IPS DF 4.7 (cell line): ENCODE results near the gene CRELD1.
"Not testable (repeated sequence)": the region's sequence is repeated elsewhere in the genome, so short reads cannot be mapped to it uniquely, and the experiment has no call there.

Source experiments
- DNase-seq: peaks from one replicate; pipeline ENCODE4 v3.0.0-alpha.2; 2013; ENCODE audit warnings: low spot score; ENCODE audit errors: extremely low read depth

The CRELD1 gene, protein sequence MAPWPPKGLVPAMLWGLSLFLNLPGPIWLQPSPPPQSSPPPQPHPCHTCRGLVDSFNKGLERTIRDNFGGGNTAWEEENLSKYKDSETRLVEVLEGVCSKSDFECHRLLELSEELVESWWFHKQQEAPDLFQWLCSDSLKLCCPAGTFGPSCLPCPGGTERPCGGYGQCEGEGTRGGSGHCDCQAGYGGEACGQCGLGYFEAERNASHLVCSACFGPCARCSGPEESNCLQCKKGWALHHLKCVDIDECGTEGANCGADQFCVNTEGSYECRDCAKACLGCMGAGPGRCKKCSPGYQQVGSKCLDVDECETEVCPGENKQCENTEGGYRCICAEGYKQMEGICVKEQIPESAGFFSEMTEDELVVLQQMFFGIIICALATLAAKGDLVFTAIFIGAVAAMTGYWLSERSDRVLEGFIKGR

DNA sequence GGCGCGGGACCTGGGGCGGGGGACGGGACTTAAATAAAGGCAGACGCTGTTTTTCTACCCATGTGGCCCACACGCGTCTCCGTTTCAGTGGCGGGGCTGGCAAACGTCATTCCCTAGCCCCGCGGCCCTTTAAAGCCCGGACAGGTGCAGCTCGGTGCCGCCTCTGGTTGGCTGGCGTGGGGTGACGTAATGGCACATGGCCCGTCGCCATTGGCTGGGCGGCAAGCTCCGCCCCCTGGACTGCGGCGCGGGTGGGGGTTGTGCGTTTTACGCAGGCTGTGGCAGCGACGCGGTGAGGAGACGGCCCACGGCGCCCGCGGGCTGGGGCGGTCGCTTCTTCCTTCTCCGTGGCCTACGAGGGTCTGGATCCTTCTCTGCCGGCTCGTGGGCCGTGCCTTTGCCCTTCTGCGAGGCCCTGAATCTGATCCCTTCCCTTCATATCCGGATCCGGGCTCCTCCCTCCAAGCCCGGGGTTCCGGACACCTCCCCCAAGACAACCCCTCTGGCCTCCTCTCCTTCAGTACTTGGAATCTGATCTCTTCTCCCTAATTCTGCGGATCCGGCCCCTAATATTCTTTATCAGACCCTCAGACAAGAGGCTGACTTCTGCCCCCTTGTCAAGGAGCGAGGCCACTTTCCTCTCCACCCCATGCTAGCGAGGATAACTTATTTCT is at the start of gene CRELD1:
Gene CRELD1, plus strand, starts transcription at position 274 of the 674 bp plus-strand sequence. CDS start 605 bp downstream, outside the sequence.
- DNase-seq, result no peak

DNA sequence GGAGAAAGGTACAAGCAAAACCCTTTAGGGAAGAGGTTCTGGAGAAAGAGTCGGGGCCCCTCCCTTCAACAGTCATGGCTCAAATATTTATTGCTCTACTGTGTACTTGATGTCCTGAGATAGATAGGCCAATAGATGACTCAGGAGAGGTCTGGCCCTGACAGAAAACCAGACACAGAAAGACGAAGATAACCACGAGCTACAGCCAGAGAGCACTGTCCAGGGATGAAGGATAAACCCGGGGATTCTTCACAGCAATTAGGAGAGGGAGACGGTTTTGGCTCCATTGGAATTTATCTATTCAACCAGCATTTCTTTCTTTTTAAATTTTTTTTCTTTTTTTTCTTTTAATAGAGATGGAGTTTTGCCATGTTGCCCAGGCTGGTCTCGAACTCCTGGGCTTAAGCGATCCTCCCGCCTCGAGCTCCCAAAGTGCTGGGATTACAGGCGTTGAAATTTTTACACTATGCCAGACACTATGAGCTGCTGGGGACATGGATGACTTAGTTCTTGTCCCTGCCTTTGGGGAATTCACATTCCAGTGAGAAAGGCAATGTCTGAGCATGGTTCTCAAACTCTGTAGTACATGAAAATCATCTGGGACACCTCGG is 49.0 kb upstream of the CRELD1 start:
- no peak for DNase-seq

DNA sequence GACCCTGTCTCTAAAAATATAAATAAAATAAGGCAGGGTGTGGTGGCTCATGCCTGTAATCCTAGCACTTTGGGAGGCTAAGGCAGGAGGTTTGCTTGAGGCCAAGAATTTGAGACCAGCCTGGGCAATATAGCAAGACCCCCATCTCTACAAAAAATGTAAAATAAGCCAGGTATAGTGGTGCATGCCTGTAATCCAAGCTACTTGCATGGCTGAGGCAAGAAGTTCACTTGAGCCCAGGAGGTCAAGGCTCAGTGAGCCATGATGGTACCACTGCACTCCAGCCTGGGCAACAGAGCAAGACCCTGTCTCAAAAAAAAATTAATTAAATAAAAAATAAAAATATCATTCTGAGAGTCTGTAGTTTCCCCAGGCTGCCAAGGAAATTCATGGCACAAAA is 47.3 kb upstream of the CRELD1 start:
- DNase-seq, result no peak

DNA sequence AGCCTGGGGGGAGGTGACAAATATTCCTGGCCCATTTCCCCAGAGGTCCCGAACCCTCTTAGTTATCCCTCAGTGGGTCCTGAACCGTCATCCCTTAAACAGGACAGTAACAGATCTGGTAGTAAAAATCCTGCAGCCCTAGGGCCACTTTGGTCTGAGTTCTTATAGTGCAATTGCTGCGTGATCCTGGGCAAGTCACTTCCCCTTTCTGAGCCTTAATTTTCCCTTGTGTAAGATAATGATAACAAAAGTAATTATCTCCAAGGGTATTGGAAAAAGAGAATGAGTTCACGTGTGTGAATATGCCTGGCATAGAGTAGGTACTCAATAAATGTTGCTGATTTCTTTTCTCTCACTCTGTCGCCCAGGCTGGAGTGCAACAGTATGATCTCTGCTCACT is 46.2 kb upstream of the CRELD1 start:
- DNase-seq, result no peak

DNA sequence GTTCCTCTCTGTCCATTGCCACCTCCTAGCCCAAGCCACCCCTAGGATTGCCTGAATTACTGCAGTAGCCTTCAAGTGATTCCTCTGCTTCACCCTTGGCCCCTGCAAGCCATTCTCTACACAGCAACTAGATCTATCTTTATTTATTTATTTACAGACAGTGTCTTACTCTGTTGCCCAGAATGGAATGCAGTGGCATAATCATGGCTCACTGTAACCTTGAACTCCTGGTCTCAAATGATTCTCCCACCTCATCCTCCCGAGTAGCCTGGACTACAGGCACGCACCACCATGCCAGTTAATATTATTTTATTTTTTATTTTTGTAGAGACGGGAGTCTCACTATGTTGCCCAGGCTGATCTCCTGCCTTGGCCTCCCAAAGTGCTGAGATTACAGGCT is 45.1 kb upstream of the CRELD1 start:
- no peak for DNase-seq

DNA sequence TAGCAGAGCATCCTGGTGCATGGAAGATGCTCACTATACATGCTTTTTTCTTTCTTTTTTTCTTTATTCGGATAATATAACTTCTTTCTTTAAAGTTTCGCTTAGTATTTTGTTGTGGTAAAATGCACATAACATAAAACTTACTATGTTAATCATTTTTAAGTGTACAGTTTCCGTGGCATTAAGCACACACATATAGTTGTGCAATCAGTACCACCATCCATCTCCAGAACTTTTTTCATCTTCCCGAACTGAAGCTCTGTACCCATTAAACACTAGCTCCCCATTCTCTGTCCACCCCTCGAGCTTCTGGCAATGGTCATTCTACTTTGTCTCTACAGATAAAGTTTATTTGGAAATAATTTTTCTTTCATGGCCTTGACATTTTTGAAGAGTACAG is 44.2 kb upstream of the CRELD1 start:
- DNase-seq, result no peak

DNA sequence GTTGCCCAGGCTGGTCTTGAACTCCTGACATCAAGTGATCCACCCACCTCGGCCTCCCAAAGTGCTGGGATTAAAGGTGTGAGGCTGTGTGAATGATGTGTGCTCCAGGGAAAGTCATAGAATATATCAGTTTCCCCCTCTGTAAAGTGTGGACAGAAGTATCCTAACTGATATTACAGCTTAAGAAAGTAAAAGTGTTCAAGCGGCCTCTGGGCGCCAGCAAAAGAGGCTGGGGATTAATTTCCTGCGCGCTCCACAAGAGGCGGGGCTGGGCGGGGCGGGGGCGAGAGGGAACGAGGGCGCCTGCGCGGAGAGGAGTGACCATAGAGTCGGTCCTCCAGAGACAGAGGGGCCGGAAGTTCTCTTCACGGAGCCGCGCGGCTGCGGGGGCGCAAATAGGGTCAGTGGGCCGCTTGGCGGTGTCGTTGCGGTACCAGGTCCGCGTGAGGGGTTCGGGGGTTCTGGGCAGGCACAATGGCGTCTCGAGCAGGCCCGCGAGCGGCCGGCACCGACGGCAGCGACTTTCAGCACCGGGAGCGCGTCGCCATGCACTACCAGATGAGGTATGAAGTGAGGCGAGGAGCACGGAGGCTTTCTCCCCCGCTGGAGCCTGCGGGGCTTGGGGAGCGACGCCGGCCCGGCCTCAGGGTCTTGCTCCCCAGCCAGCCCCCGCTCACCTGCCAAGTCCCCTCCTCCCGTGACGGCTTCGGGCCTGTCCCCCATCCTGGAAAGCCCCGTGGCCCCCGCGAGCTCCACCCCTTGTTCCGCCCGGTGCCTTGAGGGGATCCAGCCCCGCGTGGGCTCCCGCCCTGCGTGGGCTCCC is 43.2 kb upstream of the CRELD1 start, which contains the start of gene JAGN1:
Gene JAGN1, plus strand, starts transcription at position 362 of the 823 bp plus-strand sequence. Its CDS starts 113 bp downstream, at position 475.
- DNase-seq, result no peak

DNA sequence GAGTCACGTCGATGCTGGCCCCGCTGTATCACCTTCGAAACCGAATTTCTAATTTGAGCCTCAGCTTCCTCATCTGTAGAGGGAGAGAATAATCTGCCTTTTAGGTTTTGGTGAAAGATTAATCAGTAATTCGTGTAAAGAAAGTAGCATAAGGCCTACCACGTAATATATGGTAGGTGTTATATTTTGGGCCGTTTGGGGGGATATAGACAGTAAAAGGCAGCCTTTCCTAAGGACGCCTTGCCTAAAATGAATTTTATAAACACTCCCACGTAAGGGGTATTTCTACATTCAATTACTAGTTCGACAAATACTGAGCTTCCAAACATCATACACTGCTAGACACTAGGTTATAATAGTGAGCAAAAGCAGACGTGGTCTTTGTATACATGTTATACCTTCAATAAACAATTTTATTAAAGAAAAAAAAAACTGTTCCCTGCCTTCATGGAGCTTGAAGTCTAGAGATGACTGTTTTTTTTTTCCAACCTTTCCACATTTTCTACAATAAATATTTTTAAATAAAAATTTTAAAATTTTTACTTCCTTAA is 42.5 kb upstream of the CRELD1 start:
- no peak for DNase-seq

DNA sequence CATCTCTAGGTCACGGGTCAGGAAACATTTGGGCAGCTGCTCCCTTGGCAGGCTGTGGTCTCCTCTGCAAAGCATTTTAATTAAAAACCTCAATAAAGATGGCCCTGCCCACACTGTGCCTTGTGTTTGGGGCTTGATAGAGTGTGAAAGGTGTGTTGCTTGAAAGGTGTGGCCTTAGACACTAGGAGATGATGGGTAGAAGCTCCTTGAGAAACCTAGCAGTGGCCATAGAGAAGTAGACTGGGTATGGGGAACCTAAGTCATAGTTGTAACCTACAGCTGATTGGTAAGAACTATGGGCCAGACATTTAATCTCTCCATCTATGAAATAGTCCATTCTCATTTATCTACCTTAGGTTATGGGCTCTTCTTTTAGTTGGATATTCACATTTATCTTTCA is 39.9 kb upstream of the CRELD1 start:
- no peak for DNase-seq

DNA sequence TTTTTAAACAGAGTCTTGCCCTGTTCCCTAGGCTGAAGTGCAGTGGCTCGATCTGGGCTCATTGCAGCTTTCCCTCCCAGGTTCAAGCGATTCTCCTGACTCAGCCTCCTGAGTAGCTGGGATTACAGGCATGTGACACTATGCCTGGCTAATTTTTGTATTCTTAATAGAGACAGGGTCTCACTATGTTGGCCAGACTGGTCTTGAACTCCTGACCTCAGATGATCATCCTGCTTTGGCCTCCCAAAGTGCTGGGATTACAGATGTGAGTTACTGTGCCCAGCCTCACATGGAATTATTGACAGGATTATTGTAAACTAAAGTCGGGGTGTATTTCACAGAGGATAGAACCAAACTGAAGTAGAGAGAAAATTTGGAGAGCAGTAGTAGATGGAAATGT is 37.9 kb upstream of the CRELD1 start:
- not testable (repeated sequence) for DNase-seq

DNA sequence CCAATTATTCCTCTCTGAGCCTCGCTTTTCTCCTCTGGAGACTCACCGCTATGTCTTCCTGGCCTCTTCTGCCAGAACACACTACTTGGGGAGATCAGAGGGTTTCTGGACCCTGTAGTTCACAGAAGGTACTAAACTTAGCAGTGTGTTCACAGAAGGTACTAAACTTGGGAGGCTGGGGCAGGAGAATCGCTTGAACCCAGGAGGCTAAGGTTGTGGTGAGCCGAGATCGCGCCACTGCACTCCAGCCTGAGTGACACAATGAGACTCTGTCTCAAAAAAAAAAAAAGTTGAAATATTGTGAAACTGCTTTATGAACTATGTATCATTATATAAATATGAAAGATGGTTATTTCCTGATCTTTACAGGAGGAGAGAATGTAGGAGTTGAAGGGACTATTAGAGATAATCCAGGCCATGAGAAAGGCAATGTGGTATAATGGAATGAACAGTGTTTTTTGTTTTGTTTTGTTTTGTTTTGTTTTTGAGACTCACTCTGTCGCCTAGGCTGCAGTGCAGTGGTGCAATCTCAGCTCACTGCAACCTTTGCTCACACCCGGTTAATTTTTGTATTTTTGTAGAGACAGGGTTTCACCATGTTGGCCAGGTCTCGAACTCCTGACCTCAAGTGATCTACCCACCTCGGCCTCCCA is 36.8 kb upstream of the CRELD1 start:
- not testable (repeated sequence) for DNase-seq

DNA sequence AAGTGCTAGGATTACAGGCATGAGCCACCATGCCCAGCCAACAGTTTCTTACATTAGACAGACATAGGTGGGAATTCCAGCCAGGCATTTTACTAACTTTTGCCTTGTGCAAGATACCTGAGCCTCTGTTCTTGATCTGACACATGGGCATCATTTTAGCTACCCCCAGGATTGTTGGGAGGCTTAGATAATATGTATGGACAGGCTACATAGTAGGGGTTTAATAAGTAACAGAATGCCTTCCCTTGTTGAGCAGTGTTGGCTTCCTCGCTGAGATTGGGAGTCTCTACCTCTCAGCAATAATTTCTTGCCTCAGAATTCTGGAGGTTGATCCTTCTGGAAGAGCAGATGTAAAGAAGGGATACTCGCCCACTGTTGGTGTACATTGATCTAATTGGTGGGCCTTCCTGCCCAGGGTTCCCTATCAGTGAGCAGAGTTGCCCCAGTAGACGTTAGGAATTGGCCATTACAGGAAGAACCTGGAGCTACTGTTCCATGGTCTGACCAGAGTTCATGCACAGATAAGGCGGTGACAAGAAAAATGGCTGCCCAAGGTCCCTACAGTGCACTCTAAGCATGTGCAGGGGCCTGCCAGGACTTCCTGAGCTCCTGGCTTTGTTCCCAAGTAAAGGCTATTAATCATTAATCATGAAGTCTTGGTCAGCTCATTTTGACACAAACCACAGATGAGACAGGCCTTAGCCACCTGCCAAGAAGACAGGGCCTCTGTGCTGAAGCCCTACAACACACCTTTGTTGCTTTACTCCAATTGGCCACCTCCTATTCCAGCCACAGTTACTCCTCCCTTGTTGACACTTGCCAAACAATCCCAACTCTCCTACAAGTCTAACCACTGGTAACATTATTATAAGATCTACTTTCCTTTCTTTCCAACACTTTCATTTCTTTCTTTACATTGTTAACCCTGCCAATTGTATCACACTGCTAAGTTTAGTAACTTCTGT is 35.9 kb upstream of the CRELD1 start:
- no peak for DNase-seq

DNA sequence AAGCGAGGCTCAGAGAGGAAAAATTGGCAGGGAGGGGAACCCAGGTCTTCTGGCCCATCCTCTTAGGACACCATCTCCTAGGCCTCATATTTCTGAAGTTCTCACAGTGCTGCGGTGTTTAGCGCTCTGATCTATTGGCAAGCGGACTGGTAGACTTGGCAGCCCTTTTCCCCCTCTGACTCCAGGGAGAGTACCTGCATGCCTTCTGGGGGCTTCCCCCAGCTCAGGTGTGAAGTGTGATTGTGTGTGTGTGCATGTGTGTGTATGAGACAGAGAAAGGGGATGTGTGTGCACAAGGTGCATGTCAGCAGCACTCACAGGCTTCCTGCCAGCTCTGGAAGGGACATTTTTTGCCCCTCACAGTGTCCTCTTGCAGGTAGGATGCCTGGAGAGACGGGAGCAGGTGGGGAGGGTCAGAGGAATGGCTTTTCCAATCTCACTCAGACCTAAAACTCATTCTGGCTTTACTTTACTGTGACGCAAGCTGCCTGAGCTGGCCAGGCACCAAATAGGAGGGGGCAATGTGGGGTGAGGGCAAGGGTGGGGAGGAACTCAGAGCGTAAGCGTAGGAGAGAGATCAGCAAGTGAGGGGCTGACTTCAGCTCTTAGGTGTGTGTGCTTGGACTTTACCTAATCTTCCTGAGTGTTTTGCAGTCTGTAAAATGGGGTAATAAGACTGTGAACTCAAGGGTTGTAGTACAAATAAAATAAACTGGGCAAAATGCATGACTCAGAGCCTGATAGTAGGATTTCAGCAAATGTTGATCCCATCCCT is 35.0 kb upstream of the CRELD1 start:
- DNase-seq, result no peak

DNA sequence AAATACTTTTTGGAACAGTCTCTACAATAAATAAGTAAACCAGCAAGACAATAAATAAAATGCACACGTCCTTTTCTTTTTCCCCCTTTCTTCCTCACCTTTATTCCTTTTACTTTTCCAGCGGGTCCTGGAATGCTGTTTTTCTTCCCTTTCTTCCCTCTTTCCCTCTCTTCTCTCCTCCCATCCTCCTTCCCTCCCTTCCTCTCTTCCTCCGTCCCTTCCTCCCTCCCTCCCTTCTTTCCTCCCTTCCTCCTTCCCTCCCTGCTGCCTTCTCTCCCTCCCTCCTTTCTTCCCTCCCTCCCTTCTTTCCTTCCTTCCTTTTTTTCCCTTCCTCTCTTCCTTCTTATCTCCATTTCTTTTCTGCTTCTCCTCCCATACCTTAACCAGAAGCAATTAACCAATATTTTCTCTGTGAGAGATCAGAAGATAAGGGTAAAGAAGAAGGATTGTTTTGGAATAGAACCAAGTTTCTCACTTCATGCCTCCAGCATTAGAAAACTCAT is 34.3 kb upstream of the CRELD1 start:
- DNase-seq, result no peak

DNA sequence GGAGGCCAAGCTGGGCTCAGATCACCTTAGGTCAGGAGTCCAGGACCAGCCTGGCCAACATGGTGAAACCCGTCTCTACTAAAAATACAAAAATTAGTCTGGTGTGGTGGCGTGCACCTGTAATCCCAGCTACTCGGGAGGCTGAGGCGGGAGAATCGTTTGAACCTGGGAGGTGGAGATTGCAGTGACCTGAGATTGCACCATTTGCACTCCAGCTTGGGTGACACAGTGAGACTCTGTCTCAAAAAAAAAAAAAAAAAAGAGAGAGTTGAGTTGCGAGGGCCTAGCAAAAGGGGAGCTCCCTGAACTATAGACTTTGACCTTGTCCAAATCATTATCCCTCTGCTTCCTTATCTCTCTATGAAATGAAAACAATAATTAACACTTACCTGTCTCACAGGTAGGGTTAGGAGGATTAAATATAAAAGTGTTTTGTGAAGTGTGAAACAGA is 32.6 kb upstream of the CRELD1 start:
- DNase-seq, result not testable (repeated sequence)

DNA sequence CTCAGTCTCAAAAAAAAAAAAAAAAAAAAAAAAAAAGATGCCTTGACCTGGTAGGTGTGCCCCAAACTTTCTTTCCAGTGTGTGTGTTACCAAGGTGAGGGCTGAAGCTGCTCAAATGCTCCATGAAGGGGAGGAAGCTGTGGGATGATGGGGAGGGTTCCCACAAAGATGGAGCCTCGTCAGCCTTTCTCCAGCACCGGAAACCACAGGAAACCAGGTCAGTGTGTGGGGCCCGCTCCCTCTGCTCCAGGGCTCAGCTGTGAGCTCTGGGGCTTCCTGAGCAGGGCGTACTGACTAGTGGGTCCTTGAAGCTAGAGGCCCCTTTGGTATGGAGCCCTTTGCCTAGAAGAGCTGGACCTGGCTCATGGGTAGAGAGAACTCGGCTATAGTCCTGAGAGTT is 31.7 kb upstream of the CRELD1 start:
- DNase-seq, result no peak

DNA sequence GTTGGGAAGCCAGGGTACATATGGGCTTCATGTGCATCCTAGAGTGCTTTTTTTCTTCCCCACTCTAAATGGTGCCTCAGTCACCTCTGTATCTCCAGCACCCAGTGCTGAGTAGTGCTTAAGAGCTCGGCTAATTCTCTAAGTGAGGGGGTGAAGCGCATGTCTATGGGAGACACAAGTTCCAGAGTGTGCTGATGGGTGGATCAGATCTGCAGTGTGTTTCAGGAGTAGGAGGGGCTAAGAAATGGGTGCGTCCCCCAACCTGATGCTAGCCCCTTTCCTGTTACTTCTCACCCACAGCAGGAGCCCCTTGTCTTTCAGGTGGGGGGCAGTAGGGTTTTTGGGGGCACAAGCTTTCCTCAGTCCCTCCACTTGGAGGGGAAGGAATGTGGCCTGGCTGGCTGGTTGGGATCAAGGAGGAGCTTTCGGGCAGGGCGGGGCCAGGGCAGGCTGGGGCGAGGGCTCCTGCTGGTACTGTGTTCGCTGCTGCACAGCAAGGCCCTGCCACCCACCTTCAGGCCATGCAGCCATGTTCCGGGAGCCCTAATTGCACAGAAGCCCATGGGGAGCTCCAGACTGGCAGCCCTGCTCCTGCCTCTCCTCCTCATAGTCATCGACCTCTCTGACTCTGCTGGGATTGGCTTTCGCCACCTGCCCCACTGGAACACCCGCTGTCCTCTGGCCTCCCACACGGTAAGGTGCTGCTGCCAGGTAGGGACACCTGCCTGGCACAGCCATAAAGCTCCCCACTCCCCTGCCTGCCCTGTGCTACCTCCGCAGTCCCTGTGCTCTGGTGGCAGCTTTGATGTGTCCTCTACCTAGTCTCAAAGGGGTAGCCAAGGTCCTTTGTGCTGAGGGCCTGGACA is 31.0 kb upstream of the CRELD1 start, which contains the start of gene IL17RE:
Gene IL17RE, plus strand, starts transcription at position 477 of the 866 bp plus-strand sequence. Its CDS starts 85 bp downstream, at position 562.
- DNase-seq, result no peak
